GM23338 (cell line): Measurements from ENCODE around the gene FOXK2. TPM values are rescaled to one million over a fixed set of nuclear protein-coding genes. Genes with fewer than 3 reads are reported as not detected.

Source experiments
- ATAC-seq: fragments of 200-7000 bp; cut with Tn5 transposase; 3 replicates; pipeline ENCODE4 v1.9.1; 2020
- DNase-seq: peaks from one replicate; pipeline ENCODE4 v3.0.0-alpha.2; 2015; ENCODE audit warnings: low spot score
- H2AFZ ChIP-seq: fragments of 200-600 bp; sonication (generic); 2 replicates; pipeline ENCODE4 v1.8.0; 2016; ENCODE audit warnings: antibody characterized with exemption, mild to moderate bottlenecking, moderate library complexity
- H3F3A ChIP-seq: fragments of 200-600 bp; sonication (generic); replicated peaks from 2 replicates; pipeline ENCODE4 v1.8.0; 2017; ENCODE audit warnings: antibody characterized with exemption, mixed run types, low read depth
- H3K27ac ChIP-seq: fragments of 200-600 bp; sonication (generic); 2 replicates; pipeline ENCODE4 v1.6.1; 2016; ENCODE audit warnings: low read depth
- H3K27me3 ChIP-seq: fragments of 200-600 bp; sonication (generic); 2 replicates; pipeline ENCODE4 v1.8.0; 2016; ENCODE audit warnings: mild to moderate bottlenecking, mixed run types, moderate library complexity; ENCODE audit not compliant: insufficient read depth
- H3K36me3 ChIP-seq: fragments of 200-600 bp; sonication (generic); 2 replicates; pipeline ENCODE4 v1.8.0; 2016; ENCODE audit warnings: mild to moderate bottlenecking; ENCODE audit not compliant: insufficient read depth
- H3K4me1 ChIP-seq: fragments of 200-600 bp; sonication (generic); 2 replicates; pipeline ENCODE4 v1.8.0; 2016; ENCODE audit warnings: mild to moderate bottlenecking, moderate library complexity; ENCODE audit not compliant: insufficient read depth
- H3K4me2 ChIP-seq: fragments of 200-600 bp; sonication (generic); 2 replicates; pipeline ENCODE4 v1.7.1; 2017; ENCODE audit warnings: mixed run types
- H3K4me3 ChIP-seq: fragments of 200-600 bp; sonication (generic); 2 replicates; pipeline ENCODE4 v1.6.1; 2016; ENCODE audit warnings: mixed run types
- H3K79me2 ChIP-seq: fragments of 200-600 bp; sonication (generic); replicated peaks from 2 replicates; pipeline ENCODE4 v1.8.0; 2017; ENCODE audit warnings: mild to moderate bottlenecking; ENCODE audit not compliant: insufficient read depth
- H3K9me2 ChIP-seq: fragments of 200-600 bp; sonication (generic); 2 replicates; pipeline ENCODE4 v1.8.0; 2017; ENCODE audit not compliant: insufficient read depth
- H4K20me1 ChIP-seq: fragments of 200-600 bp; sonication (generic); replicated peaks from 2 replicates; pipeline ENCODE4 v1.8.0; 2017; ENCODE audit warnings: mild to moderate bottlenecking; ENCODE audit not compliant: insufficient read depth
- H3K27ac Mint-ChIP-seq: 2 replicates; pipeline ENCODE4 v1.8.0; 2020; ENCODE audit warnings: inconsistent platforms, mild to moderate bottlenecking, moderate library complexity, mixed read lengths
- H3K27me3 Mint-ChIP-seq: 3 replicates; pipeline ENCODE4 v1.8.0; 2022; ENCODE audit warnings: low read depth, mild to moderate bottlenecking, moderate library complexity, mixed read lengths, inconsistent platforms; ENCODE audit not compliant: insufficient read depth, poor library complexity
- H3K36me3 Mint-ChIP-seq: 3 replicates; pipeline ENCODE4 v1.8.0; 2021; ENCODE audit warnings: low read depth, mild to moderate bottlenecking, inconsistent platforms, moderate library complexity, mixed read lengths
- H3K4me1 Mint-ChIP-seq: 3 replicates; pipeline ENCODE4 v1.8.0; 2020; ENCODE audit warnings: mild to moderate bottlenecking, inconsistent platforms, mixed read lengths
- H3K4me3 Mint-ChIP-seq: 3 replicates; pipeline ENCODE4 v1.8.0; 2021; ENCODE audit warnings: moderate library complexity, mild to moderate bottlenecking, inconsistent platforms, mixed read lengths
- H3K9me3 Mint-ChIP-seq: 3 replicates; pipeline ENCODE4 v1.8.0; 2020; ENCODE audit warnings: moderate library complexity, mild to moderate bottlenecking, inconsistent platforms, mixed read lengths
- CREB1 ChIP-seq: fragments of 250-450 bp; sonication (Bioruptor Pico); IDR thresholded peaks from 2 replicates; pipeline ENCODE4 v1.5.0; 2020; ENCODE audit warnings: low read depth, mild to moderate bottlenecking, moderate library complexity
- EZH2 ChIP-seq: fragments of 200-600 bp; sonication (generic); IDR thresholded peaks from one replicate; pipeline ENCODE4 v1.8.0; 2017; ENCODE audit warnings: antibody characterized with exemption, mild to moderate bottlenecking, low read depth; ENCODE audit not compliant: unreplicated experiment
- NANOG ChIP-seq: IDR thresholded peaks from 2 replicates; pipeline ENCODE4 v1.6.1; 2016; ENCODE audit warnings: antibody characterized with exemption, borderline replicate concordance
- POLR2AphosphoS5 ChIP-seq: IDR thresholded peaks from 2 replicates; pipeline ENCODE4 v1.6.1; 2016; ENCODE audit warnings: antibody characterized with exemption, low read depth
- STAT1 ChIP-seq: IDR thresholded peaks from one replicate; pipeline ENCODE4 v1.6.1; 2016; ENCODE audit warnings: antibody characterized with exemption; ENCODE audit not compliant: unreplicated experiment
- ZNF114 ChIP-seq: fragments of 250-450 bp; sonication (Bioruptor Pico); IDR thresholded peaks from 2 replicates; pipeline ENCODE4 v1.5.0; 2020; ENCODE audit warnings: mild to moderate bottlenecking, moderate library complexity
- ZNF331 ChIP-seq: fragments of 250-450 bp; sonication (Bioruptor Pico); IDR thresholded peaks from 2 replicates; pipeline ENCODE4 v1.5.0; 2020; ENCODE audit warnings: low read depth, mild to moderate bottlenecking, moderate library complexity
- polyA plus RNA-seq: library from polyadenylated mRNA; unstranded; fragments of >200 nt; fragmentation: Nextera tagmentation; extraction: Ambion mirVana; gene quantifications from 2 replicates; pipeline ENCODE4 v1.2.1, GENCODE V29; 2016
- total RNA-seq: library from RNA; depleted of rRNA; stranded (reverse); fragments of >200 nt; shearing (Covaris generic); gene quantifications from 2 replicates; pipeline ENCODE4 v1.2.3, GENCODE V29; 2014
- TF ChIP-seq, protein P1 (sequence below): IDR thresholded peaks from one replicate; pipeline ENCODE4 v1.6.1; 2018; ENCODE audit warnings: antibody characterized with exemption; ENCODE audit not compliant: unreplicated experiment
- TF ChIP-seq, protein P2 (sequence below): IDR thresholded peaks from 2 replicates; pipeline ENCODE4 v1.6.1; 2016; ENCODE audit warnings: antibody characterized with exemption
- TF ChIP-seq, protein P3 (sequence below), 2 experiments: fragments of 200-600 bp in 1 of 2; sonication (generic) in 1 of 2; conservative IDR thresholded peaks; 2 replicates each; pipeline versions ENCODE4 v1.5.1 to v1.6.1; 2016 to 2017; ENCODE audit warnings: antibody characterized with exemption in 2 of 2, low read depth in 2 of 2, mild to moderate bottlenecking in 2 of 2, moderate library complexity in 1 of 2
- TF ChIP-seq, protein P4 (sequence below): fragments of 250-450 bp; sonication (Bioruptor Pico); IDR thresholded peaks from 2 replicates; pipeline ENCODE4 v1.5.0; 2020; ENCODE audit warnings: mild to moderate bottlenecking, moderate library complexity

Gene FOXK2
- total and polyA plus RNA-seq, 2 experiments from 2014 or later = 12.3 to 66.0 TPM

DNA sequence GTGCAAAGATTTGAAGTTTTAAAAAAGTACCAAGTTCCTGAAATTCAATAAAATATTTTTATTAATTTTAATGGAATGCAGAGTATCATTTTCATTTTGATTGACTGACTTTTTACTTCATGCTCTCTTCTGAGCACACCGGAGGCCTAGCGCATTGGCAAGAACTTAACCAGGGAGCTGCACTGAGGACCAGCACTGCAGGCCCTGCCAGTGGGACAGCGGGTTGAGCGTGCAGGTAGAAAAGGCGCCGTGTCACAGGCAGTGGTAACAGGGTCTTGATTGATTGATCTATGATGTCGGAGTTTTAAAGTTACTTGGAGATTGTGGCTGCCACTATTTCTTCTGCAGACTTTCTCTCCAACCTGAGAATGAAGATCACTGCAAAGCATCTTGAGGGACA, 85.0 kb downstream of the FOXK2 start (continued):
- TF ChIP-seq ZNF331 (CRISPR knock-in tag) = no peak
- no peak for TF ChIP-seq EZH2
- no peak for TF ChIP-seq POLR2AphosphoS5
- TF ChIP-seq, protein P1, sequence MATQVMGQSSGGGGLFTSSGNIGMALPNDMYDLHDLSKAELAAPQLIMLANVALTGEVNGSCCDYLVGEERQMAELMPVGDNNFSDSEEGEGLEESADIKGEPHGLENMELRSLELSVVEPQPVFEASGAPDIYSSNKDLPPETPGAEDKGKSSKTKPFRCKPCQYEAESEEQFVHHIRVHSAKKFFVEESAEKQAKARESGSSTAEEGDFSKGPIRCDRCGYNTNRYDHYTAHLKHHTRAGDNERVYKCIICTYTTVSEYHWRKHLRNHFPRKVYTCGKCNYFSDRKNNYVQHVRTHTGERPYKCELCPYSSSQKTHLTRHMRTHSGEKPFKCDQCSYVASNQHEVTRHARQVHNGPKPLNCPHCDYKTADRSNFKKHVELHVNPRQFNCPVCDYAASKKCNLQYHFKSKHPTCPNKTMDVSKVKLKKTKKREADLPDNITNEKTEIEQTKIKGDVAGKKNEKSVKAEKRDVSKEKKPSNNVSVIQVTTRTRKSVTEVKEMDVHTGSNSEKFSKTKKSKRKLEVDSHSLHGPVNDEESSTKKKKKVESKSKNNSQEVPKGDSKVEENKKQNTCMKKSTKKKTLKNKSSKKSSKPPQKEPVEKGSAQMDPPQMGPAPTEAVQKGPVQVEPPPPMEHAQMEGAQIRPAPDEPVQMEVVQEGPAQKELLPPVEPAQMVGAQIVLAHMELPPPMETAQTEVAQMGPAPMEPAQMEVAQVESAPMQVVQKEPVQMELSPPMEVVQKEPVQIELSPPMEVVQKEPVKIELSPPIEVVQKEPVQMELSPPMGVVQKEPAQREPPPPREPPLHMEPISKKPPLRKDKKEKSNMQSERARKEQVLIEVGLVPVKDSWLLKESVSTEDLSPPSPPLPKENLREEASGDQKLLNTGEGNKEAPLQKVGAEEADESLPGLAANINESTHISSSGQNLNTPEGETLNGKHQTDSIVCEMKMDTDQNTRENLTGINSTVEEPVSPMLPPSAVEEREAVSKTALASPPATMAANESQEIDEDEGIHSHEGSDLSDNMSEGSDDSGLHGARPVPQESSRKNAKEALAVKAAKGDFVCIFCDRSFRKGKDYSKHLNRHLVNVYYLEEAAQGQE = no peak
- no peak for TF ChIP-seq NANOG
- TF ChIP-seq STAT1 = no peak
- TF ChIP-seq, protein P2, sequence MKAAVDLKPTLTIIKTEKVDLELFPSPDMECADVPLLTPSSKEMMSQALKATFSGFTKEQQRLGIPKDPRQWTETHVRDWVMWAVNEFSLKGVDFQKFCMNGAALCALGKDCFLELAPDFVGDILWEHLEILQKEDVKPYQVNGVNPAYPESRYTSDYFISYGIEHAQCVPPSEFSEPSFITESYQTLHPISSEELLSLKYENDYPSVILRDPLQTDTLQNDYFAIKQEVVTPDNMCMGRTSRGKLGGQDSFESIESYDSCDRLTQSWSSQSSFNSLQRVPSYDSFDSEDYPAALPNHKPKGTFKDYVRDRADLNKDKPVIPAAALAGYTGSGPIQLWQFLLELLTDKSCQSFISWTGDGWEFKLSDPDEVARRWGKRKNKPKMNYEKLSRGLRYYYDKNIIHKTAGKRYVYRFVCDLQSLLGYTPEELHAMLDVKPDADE = no peak
- TF ChIP-seq, protein P3, sequence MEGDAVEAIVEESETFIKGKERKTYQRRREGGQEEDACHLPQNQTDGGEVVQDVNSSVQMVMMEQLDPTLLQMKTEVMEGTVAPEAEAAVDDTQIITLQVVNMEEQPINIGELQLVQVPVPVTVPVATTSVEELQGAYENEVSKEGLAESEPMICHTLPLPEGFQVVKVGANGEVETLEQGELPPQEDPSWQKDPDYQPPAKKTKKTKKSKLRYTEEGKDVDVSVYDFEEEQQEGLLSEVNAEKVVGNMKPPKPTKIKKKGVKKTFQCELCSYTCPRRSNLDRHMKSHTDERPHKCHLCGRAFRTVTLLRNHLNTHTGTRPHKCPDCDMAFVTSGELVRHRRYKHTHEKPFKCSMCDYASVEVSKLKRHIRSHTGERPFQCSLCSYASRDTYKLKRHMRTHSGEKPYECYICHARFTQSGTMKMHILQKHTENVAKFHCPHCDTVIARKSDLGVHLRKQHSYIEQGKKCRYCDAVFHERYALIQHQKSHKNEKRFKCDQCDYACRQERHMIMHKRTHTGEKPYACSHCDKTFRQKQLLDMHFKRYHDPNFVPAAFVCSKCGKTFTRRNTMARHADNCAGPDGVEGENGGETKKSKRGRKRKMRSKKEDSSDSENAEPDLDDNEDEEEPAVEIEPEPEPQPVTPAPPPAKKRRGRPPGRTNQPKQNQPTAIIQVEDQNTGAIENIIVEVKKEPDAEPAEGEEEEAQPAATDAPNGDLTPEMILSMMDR (conservative IDR thresholded peaks at IDR 0.05; ENCODE audit: low read depth in 2 of 2) = no peak
- no peak for TF ChIP-seq CREB1 (CRISPR knock-in tag)

DNA sequence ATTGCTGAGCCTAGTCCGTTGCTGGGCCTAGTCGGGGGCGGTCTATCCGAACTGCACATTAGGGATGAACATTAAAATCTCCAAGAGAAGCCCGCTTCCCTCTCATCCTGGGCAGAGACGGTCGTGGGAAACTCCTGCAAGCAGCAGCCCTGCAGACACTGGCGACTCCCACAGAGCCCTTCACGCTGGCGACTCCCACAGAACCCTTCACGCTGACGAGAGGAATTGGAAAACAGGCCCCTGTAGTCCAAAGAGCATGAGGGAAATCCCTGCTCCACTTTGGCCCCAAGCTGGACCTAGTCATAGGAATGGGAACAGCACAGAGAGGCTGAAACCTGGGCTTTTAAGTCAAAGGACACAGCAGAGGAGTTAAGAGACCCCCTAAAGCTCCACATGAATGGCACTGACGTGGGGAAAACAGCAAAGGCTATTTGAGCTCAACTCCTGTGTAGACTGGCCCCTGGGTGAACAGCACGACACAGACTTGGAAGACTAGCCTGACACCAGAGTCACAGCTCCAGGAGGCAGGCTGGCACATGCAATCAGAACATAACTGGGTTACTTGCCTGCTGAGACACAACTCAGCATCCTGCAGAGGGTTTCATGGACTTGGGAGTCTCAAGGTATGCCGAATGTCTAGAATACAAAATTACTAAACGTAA, 86.5 kb downstream of the FOXK2 start:
- DNase-seq (no peak), ATAC-seq (no peak)
- H2AFZ ChIP-seq = no peak overlapping the region
- no peak overlapping the region for H3K4me2 ChIP-seq
- Mint-ChIP-seq H3K4me3 (no peak overlapping the region), H3K9me3 (peaks cover 9% of the 10 kb centered on the region; the same call in 2 of the 3 replicates), H3K4me1 (peaks cover 6% of the 10 kb centered on the region; the same call in 2 of the 3 replicates), H3K27me3 (peaks cover 12% of the 10 kb centered on the region), H3K27ac (no peak overlapping the region), H3K36me3 (peaks cover 80% of the 10 kb centered on the region)
- no peak overlapping the region for H3K27ac ChIP-seq
- peaks cover 28% of the 10 kb centered on the region for H3K36me3 ChIP-seq
- no peaks in the 10 kb centered on the region for H3K9me2 ChIP-seq
- H3K4me1 ChIP-seq = no peaks in the 10 kb centered on the region
- TF ChIP-seq, protein P4, sequence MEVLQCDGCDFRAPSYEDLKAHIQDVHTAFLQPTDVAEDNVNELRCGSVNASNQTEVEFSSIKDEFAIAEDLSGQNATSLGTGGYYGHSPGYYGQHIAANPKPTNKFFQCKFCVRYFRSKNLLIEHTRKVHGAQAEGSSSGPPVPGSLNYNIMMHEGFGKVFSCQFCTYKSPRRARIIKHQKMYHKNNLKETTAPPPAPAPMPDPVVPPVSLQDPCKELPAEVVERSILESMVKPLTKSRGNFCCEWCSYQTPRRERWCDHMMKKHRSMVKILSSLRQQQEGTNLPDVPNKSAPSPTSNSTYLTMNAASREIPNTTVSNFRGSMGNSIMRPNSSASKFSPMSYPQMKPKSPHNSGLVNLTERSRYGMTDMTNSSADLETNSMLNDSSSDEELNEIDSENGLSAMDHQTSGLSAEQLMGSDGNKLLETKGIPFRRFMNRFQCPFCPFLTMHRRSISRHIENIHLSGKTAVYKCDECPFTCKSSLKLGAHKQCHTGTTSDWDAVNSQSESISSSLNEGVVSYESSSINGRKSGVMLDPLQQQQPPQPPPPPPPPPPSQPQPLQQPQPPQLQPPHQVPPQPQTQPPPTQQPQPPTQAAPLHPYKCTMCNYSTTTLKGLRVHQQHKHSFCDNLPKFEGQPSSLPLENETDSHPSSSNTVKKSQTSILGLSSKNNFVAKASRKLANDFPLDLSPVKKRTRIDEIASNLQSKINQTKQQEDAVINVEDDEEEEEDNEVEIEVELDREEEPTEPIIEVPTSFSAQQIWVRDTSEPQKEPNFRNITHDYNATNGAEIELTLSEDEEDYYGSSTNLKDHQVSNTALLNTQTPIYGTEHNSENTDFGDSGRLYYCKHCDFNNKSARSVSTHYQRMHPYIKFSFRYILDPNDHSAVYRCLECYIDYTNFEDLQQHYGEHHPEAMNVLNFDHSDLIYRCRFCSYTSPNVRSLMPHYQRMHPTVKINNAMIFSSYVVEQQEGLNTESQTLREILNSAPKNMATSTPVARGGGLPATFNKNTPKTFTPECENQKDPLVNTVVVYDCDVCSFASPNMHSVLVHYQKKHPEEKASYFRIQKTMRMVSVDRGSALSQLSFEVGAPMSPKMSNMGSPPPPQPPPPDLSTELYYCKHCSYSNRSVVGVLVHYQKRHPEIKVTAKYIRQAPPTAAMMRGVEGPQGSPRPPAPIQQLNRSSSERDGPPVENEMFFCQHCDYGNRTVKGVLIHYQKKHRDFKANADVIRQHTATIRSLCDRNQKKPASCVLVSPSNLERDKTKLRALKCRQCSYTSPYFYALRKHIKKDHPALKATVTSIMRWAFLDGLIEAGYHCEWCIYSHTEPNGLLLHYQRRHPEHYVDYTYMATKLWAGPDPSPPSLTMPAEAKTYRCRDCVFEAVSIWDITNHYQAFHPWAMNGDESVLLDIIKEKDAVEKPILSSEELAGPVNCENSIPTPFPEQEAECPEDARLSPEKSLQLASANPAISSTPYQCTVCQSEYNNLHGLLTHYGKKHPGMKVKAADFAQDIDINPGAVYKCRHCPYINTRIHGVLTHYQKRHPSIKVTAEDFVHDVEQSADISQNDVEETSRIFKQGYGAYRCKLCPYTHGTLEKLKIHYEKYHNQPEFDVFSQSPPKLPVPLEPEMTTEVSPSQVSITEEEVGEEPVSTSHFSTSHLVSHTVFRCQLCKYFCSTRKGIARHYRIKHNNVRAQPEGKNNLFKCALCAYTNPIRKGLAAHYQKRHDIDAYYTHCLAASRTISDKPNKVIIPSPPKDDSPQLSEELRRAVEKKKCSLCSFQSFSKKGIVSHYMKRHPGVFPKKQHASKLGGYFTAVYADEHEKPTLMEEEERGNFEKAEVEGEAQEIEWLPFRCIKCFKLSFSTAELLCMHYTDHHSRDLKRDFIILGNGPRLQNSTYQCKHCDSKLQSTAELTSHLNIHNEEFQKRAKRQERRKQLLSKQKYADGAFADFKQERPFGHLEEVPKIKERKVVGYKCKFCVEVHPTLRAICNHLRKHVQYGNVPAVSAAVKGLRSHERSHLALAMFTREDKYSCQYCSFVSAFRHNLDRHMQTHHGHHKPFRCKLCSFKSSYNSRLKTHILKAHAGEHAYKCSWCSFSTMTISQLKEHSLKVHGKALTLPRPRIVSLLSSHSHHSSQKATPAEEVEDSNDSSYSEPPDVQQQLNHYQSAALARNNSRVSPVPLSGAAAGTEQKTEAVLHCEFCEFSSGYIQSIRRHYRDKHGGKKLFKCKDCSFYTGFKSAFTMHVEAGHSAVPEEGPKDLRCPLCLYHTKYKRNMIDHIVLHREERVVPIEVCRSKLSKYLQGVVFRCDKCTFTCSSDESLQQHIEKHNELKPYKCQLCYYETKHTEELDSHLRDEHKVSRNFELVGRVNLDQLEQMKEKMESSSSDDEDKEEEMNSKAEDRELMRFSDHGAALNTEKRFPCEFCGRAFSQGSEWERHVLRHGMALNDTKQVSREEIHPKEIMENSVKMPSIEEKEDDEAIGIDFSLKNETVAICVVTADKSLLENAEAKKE (CRISPR knock-in tag) = no peak
- TF ChIP-seq, protein P2 = no peak
- TF ChIP-seq ZNF114 (CRISPR knock-in tag) = no peak
- no peak for TF ChIP-seq STAT1
- TF ChIP-seq NANOG = no peak
- no peaks in the 10 kb centered on the region for H3K27me3 ChIP-seq
- no peak overlapping the region for H3K4me3 ChIP-seq
- peaks cover 9% of the 10 kb centered on the region; the same call in 1 of the 2 replicates for H3F3A ChIP-seq
- no peaks in the 10 kb centered on the region; the same call in 1 of the 2 replicates for H4K20me1 ChIP-seq
- H3K79me2 ChIP-seq = no peaks in the 10 kb centered on the region
